HG03039 (cell line): ENCODE measurements around the gene PTPRN2.

Experiments
- ATAC-seq: cut with Tn5 transposase; IDR thresholded peaks from one replicate; pipeline ENCODE4 v1.9.1; 2021; ENCODE audit warnings: mild to moderate bottlenecking, moderate library complexity; ENCODE audit not compliant: unreplicated experiment

PTPRN2 gene

DNA sequence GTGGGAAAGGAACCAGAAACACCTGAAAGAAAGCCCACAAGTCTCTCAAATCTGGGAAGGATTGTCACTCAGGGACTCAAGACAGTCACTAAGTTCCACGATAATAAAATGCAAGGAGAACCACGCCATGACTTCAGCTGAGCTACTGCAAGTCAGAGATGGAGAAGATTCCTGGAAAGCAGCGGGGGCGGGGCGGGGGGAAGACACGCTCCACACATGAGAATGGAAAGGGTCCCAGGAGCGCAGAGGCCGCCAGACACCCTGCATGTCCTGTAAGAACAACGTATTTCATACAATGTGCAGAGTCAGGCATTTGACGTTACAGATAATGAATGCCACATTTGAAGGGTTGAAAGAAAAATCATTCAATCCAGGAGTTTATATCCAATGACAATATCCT is 448.1 kb downstream of the PTPRN2 start:
- ATAC-seq: no peak

DNA sequence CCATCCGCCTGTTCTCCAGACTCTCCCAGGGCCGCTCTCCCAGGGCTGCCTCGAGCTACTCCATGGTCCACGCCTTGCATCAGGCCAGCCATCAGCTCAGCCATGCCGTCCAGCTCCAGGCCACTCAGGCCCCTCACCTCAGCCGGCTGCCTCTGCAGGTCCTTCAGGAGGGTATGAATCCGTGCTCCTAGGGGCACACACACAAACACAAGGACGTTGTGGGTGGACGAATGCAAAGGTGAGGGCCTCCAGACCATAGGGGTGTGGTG is 449.4 kb downstream of the PTPRN2 start:
- no peak for ATAC-seq

DNA sequence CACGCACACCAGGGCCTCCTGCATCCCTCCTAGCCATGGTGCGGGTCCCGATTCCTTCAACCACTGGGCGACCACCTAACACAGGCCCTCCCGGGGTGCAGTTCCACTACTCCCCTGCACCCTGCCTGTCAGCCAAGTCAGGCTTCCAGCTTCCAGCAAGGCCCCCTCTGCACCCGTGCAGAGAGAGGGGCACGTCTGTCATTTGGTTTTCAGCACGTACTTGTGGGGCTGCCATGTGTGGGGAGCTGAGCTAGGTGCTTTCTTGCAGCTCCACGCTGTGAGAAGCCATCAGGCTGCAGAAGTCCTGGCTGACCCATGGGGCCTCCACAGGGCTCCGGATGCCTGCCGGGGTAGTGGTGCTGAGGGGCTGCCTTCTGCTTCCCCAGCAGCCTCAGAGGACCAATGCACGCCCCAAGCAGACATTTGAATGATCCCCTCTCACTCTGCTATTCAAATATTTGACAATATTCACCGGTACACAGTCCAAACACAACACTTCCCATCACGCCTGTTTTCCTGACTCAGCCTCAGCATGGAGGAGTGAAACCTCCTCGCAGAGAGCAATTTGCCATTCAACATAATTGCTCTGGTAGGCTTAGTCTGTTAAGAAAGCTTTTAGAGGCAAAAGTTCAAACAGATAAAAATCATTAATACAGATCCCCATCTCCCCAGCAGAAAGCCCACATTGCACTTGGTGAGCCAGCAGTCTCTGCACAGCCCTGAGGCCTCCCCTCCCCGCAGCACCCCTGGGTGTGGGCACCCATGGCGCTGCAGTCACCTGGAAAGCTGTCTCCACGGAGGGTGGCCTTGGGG is 449.9 kb downstream of the PTPRN2 start:
- no peak for ATAC-seq

DNA sequence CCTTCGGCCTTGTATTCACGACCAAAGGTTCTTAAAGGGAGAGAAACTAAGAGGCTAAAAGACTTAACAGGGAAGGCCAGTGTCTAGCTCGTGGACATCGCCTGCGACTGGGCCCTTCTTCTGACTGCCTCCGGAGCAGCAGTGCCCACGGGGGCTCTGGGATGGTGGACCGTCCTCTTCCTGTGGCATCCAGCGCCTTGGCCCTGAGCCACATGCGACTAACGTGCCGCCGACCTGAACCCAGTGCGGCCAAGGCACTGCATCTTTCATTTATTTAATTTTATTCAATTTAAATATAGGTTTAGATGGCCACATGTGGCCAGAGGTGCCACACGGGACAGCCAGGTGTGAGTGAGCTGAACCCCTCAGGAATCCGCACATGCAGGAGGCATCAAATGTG is 451.7 kb downstream of the PTPRN2 start:
- no peak for ATAC-seq

DNA sequence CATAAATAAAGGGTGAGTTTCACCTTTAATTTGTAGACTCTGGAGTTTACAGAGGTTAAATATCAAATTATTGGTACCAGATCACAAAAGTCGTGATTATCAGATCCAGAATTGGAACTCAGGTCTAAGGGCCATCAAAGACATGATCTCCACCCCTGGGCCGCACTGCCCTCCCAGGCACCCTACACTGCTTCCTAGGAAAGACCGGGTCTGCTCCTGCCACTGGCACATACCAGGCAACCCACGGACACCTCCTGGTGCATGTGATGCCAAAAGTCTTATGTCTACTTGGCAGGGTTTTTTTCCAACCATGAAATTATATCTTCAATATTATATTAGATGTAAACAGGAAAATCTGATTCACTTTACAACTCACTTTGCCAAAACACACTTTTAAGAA is 452.8 kb downstream of the PTPRN2 start:
- no peak for ATAC-seq

DNA sequence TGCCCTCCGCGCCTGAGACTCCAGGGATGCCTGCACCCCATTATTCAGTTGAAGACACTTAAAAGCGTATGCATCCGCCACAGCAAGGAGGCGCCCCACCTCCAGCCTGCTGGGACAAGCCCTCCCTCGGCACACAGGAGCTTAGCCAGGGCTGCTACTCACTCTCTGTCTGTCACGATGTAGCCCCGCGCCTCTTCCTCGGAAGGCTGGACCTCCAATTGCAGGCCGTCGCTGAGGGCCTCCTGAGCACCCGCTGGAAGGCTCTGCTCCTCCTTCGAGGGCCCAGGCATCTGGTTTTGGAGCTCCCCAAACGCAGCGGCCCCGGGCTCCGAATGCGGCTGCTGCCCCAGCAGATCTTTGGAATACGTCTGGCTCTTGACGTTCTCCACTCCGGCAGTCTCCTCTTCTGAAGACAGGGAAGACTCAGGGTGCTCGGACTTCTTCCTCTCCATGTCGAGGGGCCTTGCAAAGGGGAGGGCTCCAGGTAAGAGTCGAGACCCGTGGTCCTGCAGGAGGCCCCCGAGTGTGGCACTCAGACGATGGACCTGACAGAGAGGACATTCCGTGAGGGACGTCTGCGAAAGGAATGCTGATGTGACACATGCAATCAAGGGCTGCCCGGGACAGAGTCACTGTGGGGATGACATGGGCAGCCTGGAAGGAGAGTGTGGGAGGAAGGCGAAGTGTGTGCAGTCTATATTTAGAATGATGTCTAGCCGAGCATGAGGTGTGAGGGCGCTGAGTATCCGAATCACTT is 453.9 kb downstream of the PTPRN2 start:
- no peak for ATAC-seq

DNA sequence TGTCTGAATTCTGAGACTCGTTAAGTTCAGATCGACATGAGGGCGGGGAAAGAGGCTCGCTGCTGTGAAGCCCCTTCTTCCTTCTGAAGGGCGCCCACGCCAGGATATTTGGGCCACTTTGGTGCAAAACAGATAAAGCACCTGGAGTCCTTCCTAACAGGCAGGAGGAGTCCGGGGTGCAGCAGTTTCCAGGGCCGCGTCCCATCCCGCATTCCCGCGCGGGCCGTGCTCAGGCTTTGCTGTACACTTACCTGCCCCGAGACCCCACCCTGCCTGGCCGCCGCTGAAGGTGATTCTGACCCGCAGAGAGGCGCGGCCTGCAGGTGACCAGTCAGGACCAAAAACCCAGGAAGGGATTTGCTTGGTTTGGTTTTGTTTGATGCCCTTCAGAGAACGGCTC is 454.6 kb downstream of the PTPRN2 start:
- ATAC-seq: no peak

DNA sequence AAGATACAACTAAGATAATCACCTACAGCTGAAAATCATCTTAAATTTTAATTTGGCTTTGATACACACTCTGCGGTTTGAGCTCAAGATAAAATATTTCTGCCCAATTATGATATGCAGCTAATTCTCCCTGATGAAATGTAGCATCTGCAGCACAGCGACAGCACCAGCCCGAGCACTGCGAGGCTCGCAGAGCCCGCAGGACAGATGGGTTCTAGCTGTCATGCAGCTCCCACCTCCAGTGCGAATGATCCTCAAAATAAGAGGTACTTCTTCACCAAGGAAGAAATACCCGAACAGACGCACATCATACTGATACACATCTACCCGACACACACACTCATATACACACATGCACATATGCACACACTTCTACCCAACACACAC is 457.6 kb downstream of the PTPRN2 start:
- no peak for ATAC-seq

DNA sequence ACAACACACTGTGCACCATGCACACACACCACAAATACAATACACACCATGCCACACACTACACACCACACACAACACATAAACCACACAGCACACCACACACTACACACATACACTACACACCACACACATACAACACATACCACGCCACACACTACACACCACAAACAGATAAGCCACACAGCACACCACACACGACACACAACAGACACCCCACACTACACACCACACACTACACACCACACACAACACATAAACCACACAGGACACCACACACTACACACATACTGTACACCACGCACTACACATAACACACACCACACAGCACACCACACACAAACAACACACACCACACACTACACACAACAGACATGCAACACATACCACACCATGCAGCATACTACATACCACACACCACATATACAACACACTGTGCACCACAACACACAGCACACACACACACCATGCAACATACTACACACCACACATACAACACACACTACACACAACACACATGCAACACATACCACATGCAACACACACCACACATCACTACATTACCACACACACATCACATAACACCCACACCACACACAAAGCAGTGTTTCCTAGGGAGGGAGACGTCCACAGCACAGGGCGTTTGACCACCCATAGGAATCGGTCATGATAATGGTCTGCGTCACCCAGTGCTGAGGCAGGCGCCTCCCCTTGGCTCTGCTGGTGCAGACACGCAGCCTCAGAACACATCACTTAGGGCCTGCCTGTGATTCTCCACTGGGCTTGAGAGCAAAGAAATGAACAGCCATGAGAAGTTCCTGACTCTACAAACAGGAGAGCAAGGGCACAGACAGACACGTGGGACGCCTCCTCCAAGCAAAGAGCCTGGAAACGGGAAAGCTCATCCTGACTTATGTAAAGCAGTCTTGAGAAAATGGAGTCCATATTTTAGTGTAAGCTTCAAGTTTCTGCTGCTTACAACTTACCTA is 458.3 kb downstream of the PTPRN2 start:
- ATAC-seq: no peak

DNA sequence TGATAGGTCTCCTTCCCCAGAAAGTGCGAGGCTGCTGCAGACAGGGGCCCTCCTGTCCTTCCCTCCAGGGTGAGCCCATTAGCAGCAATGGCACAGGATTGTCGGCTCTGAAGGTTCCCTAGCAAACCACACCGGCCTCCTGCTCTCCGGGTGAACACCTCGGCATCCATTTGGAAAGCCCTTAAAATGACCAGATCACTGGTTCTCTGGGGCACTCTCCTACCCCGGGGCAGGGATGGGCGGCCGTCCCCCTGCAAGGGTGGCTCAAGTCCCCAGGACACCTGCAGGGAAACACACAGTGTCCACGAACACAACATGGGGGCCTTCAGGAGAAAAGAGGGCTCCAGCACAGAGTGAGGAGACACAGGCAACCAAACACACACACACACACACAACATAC is 459.1 kb downstream of the PTPRN2 start:
- ATAC-seq: no peak

DNA sequence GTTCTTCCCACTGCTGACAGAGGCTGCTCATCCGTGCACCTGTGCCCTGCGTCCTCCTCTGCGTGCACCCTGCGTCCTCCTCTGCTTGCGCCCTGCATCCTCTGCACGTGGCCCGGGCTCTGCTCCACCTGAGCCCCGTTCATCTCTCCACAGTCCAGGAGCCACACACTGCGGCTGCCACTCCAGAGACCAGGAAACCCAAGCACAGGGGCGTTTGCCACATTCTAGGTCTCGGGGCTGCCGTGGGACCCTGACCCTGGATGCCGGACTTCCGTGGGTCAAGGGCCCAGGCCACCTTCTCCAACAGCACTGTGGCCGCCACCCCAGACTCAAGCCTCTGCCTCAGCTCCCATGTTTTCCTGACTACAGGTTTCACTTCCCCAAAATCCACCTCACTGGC is 460.4 kb downstream of the PTPRN2 start:
- no peak for ATAC-seq

DNA sequence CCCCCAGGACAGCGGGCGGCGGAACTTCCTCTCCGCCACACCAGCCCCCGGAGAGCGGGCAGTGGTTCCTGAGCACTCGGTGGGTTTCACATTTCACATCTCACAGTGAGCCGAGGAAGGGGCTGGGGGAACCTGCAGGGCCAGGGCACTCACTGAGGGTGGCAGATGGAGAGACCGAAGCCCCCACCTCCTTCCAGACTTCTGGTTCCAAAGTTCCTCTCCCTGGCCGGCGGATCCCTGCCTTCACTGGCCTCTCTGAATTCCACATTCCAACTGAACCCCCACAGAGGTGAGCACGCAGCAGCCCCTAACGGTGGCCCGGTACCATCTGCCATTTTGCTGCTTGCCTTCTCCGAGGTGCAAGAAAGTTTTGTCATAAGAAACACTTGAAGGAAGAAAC is 461.0 kb downstream of the PTPRN2 start:
- no peak for ATAC-seq

DNA sequence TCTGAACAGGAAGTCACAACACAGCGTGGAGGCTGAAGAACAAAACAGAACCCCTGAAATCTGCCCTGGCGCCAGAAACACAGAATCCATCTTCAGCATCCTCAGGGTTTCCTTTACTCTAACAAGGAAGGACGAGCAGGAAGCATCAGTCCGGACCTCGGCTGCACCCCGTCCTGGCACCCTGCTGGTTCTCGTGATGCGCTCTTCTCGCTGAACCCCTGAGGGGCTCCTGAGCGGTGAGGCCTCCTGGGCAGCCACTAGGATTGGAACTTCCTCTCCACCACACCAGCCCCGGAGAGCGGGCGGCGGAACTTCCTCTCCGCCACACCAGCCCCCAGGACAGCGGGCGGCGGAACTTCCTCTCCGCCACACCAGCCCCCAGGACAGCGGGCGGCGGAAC is 461.9 kb downstream of the PTPRN2 start:
- ATAC-seq: no peak

DNA sequence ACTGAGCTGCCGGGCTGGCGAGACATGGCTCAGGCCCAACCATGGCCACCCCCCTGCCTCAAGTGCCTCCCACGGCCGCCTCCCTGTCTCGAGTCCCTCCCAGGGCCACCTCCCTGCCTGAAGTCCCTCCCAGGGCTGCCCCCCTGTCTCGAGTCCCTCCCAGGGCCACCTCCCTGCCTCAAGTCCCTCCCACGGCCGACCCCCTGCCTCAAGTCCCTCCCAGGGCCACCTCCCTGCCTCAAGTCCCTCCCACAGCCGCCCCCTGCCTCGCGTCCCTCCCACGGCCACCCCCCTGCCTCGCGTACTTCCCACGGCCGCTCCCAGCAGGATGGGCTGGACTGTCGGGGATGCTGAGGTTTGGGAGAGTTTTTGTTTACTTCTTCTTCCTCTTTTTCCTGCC is 462.5 kb downstream of the PTPRN2 start:
- no peak for ATAC-seq

DNA sequence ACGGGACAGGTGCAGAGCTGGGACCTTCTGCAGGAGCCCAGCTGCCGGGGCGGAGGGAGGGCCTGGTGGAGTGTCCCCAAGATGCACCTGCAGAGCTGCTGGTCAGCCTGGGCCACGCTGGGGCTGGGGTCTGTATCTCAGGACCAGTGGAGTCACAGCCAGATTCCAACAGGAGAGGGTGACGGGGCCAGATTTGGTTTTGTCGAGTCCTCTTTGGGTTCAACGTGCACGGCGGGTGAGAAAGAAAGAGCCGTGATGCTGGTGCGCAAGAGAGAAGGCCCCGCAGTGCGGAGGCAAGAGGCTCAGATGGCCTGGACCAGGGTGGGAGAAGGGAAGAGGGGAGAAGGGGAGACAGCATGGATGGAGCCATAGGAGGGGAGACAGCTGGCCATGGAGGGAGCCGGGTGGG is 462.9 kb downstream of the PTPRN2 start:
- no peak for ATAC-seq

DNA sequence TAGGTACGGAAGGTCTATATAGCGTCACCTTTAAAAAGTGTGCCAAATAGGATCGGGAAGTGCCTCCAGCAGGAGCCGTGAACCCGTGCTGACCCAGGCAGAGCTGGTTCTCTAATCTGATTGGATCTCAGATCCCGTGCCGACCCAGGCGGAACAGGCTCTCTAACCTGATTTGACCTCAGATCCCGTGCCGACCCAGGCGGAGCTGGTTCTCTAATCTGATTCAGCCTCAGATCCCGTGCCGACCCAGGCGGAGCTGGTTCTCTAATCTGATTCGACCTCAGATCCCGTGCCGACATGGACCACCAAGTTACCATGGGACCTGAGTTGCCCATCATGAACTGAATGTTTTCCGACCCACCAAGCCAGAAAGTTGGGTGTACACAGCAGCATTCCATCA is 463.9 kb downstream of the PTPRN2 start:
- ATAC-seq: no peak

DNA sequence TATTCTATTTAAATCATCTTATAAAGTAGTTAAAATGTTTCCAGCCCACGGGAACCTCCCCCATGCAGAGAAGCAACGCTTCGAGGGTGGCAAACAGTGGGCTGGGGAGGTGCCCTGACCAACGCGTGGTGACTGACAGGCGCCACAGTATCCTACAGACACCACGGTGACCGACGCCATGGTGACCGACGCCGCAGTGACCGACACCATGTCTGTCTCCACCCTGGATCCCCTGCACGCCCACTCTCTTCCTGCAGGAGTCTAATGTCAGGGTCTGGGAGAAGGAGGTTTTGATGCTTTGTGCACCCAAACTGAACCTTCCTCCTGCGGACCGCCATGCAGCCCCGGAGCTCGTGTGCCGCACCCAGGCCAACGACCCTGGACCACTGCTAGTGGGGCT is 464.4 kb downstream of the PTPRN2 start:
- ATAC-seq: no peak

DNA sequence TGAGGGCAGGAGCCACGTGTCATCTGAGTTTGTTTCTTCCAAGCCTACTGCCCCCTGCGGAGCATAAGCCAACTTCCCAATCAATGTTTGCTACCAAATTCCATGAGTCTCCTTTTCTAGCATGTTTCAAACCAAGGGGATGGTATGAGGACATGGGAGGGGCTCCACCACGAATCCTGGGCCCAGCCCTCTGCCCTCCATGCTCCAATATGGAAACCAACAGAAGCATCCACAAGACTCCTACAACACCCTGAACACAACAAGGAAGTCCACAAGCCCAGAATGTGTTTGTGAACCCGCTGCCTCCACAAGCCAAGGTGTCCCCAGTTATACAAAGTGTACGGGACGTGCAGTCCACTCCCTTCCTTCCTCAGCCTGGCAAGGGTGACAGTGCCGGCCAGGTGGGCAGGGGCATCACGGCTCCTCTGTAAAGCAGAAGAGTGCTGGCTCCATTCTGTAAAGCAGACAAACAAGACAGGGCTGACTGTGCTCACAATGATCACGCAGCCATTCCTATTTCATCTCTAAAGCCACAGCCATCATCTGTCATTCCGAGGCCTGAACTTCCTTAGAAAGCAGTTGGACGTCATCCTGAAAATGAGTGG is 466.1 kb downstream of the PTPRN2 start:
- ATAC-seq: no peak

DNA sequence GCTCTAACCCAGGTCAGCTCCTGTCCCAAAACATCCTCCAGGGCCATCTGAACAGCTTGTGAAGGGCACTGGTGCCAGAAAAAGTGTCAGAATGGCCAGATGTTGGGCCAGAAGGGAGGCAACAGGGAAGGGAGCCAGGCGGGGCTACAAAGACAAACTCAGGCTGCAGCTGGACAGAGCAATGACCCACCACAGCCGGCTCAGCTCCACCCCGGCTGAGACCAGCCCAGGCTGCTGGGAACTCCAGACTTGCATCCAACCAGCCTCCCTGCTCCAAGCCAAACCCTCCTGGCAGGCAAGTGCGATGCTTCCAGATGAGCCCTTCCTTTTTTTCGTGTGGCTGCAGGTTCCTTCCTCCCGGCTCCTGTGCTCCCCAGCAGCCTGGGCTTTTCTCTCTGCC is 466.9 kb downstream of the PTPRN2 start:
- ATAC-seq: no peak

DNA sequence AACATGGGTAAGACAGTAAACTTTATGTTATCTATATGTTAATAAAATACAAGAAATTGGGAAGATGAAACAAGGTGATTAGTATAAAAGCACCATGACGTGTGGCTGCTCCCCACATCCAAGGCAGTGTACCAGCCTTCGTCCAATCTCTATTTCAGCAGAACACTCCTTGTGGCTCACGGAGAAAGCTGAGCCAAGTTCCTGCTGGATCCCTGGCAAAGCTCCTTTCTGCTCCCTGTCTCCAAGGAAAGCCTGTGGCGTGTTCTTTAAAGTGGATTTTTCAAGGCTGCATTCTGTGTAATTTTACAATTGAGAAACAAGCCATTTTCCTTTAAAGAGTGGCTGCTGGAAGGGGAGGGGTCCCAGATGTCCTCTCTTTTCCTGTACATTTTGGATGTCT is 467.3 kb downstream of the PTPRN2 start:
- ATAC-seq: no peak
